CD4-positive, alpha-beta T cell treated with Interleukin-4 for 1 hour (primary cell): ENCODE measurements around the gene ADRA2C.

Experiments
- DNase-seq, 2 donors: peaks; one replicate each; pipeline ENCODE4 v3.0.0-alpha.2; 2020 to 2022

The ADRA2C gene

GRCh38 chr4:3762753-3763549 is 3.2 kb upstream of the ADRA2C start:
- DNase-seq = no peak

GRCh38 chr4:3765271-3766035 is 732 bp upstream of the ADRA2C start:
- DNase-seq = no peak

GRCh38 chr4:3766785-3767569 is 792 bp downstream of the ADRA2C start:
- no peak for DNase-seq

- DNase-seq = no peak
These were observed 1.5 kb downstream of the ADRA2C start for GRCh38 chr4:3767570-3768288.

- no peak for DNase-seq
These were observed 2.9 kb downstream of the ADRA2C start for GRCh38 chr4:3768842-3769641.

- DNase-seq = no peak
These were observed 3.5 kb downstream of the ADRA2C start for GRCh38 chr4:3769642-3770184.

- DNase-seq = no peak
These were observed 4.4 kb downstream of the ADRA2C start for GRCh38 chr4:3770323-3771163.

- no peak for DNase-seq
These were observed 5.1 kb downstream of the ADRA2C start for GRCh38 chr4:3771164-3771809.

GRCh38 chr4:3771939-3772495 is 5.8 kb downstream of the ADRA2C start:
- DNase-seq = no peak

- DNase-seq = no peak
These were observed 6.4 kb downstream of the ADRA2C start for GRCh38 chr4:3772632-3773031.

- no peak for DNase-seq
These were observed 7.4 kb downstream of the ADRA2C start for GRCh38 chr4:3773552-3774001.

- no peak for DNase-seq
These were observed 8.2 kb downstream of the ADRA2C start for GRCh38 chr4:3774253-3774883.

- DNase-seq = no peak
These were observed 8.8 kb downstream of the ADRA2C start for GRCh38 chr4:3775005-3775404.

- no peak for DNase-seq
These were observed 9.4 kb downstream of the ADRA2C start for GRCh38 chr4:3775576-3775975.

- DNase-seq = no peak
These were observed 10.2 kb downstream of the ADRA2C start for GRCh38 chr4:3776166-3777032.

GRCh38 chr4:3777033-3777390 is 10.8 kb downstream of the ADRA2C start:
- no peak for DNase-seq

GRCh38 chr4:3777669-3778068 is 11.5 kb downstream of the ADRA2C start:
- no peak for DNase-seq

GRCh38 chr4:3779509-3779908 is 13.3 kb downstream of the ADRA2C start:
- no peak for DNase-seq
